HG03045 (cell line): ENCODE results near the gene RAB40C.

Experiments
- ATAC-seq: cut with Tn5 transposase; IDR thresholded peaks from one replicate; pipeline ENCODE4 v1.9.1; 2021; ENCODE audit warnings: mild to moderate bottlenecking, moderate library complexity; ENCODE audit not compliant: unreplicated experiment

The RAB40C gene

GRCh38 chr16:666572-666971, 76.7 kb downstream of the RAB40C start:
- ATAC-seq, result no peak

GRCh38 chr16:667113-667779, 77.4 kb downstream of the RAB40C start:
- ATAC-seq, result no peak

GRCh38 chr16:667780-668518, 78.1 kb downstream of the RAB40C start, which contains the start of gene RHOT2:
RHOT2 (plus strand) TSS chr16:668132; CDS start chr16:668200, 68 bp downstream.
- peak; percentile 72 for ATAC-seq

- no peak for ATAC-seq
Measured at GRCh38 chr16:668519-669171, 78.8 kb downstream of the RAB40C start.

- ATAC-seq, result no peak
Measured at GRCh38 chr16:669666-670065, 79.8 kb downstream of the RAB40C start.

GRCh38 chr16:670485-671352, 80.9 kb downstream of the RAB40C start:
- no peak for ATAC-seq

GRCh38 chr16:671353-672131, 81.7 kb downstream of the RAB40C start:
- no peak for ATAC-seq

GRCh38 chr16:672371-672770, 82.5 kb downstream of the RAB40C start:
- ATAC-seq, result no peak

- no peak for ATAC-seq
Measured at GRCh38 chr16:672851-673250, 83.0 kb downstream of the RAB40C start.

- no peak for ATAC-seq
Measured at GRCh38 chr16:673399-673991, 83.6 kb downstream of the RAB40C start.

GRCh38 chr16:674214-674881, 84.5 kb downstream of the RAB40C start:
- ATAC-seq, result no peak

GRCh38 chr16:674968-675883, 85.4 kb downstream of the RAB40C start, which contains the start of gene RHBDL1:
RHBDL1 (plus strand) TSS chr16:675671; CDS start chr16:675791, 120 bp downstream.
- ATAC-seq, result no peak

- ATAC-seq, result no peak
Measured at GRCh38 chr16:675884-676564, 86.2 kb downstream of the RAB40C start.

- no peak for ATAC-seq
Measured at GRCh38 chr16:676565-676902, 86.7 kb downstream of the RAB40C start.

GRCh38 chr16:676913-677312, 87.0 kb downstream of the RAB40C start:
- no peak for ATAC-seq

GRCh38 chr16:677316-678190, 87.7 kb downstream of the RAB40C start:
- ATAC-seq, result no peak
